NT2/D1 (cell line): Measurements from ENCODE around the gene MAD1L1.

Experiments
- YY1 ChIP-seq: IDR thresholded peaks from 2 replicates; pipeline ENCODE4 v1.6.1; 2011; ENCODE audit not compliant: insufficient read length, insufficient read depth
- ZNF274 ChIP-seq: IDR thresholded peaks from 2 replicates; pipeline ENCODE4 v1.6.1; 2011; ENCODE audit warnings: mild to moderate bottlenecking, low read depth, low read length

GRCh38 chr7:2241580-2242540, 9.1 kb upstream of the MAD1L1 start, which contains the start of the genes MRM2 and NUDT1:
- TF ChIP-seq ZNF274, result no peak
- TF ChIP-seq YY1, result peak; percentile 66
